ENCODE data around the gene ADSL.

- TF ChIP-seq POLR2A (IDR thresholded peaks at IDR 0.05) (no peak), CTCF (IDR thresholded peaks at IDR 0.05) (no peak), POLR2AphosphoS5 (IDR thresholded peaks at IDR 0.05) (no peak), EP300 (IDR thresholded peaks at IDR 0.05) (no peak)
Observed at GRCh38 chr22:40340044-40340443, 6.3 kb upstream of the ADSL start.

All from stomach (tissue), 4 donors.